ENCODE measurements around the gene PCNX1. TPM values are rescaled to one million over a fixed set of nuclear protein-coding genes. Genes with fewer than 3 reads are reported as not detected.
"Not testable (repeated sequence)": the region's sequence is repeated elsewhere in the genome, so short reads cannot be mapped to it uniquely, and the experiment has no call there.

Gene PCNX1
- total RNA-seq, 1 donor from 2014 or later: 46.5 TPM

DNA sequence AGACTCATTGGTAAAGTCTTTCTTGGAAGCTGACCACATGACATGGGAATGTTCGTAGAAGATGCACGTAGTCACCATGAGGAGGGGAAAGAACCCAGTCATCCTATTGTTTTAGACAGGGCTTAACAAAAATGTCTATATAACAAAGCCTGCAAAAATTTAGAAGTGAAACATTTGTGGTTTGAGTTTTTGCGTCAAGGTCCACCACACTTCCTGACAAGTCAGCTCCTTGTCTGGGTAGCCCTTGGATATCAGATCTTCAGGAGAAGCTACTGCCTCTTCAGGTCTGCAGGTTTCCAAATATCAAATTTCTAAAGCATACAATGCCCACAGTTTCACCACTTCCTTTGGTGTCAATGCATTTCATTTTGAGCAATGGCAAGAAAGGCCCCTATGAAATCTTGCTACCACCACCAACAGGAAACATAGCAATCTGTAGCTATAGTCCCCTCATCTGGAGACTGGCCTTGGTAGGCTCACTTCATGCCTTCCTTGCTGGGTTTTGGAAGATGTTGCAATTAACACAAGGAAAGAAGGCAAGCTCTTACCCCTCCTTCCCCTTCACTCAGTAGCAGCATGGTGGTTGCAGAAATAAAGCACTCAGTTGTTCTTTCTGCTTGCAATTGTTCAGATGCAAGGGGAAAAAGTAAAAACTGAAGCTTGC lies 235.2 kb downstream of the PCNX1 start:
- ATAC-seq (peak; percentile 48), DNase-seq (no peak)
- H3K36me3 ChIP-seq: no peaks in the 10 kb centered on the region
- intact Hi-C loops (cut with DNase I): no loop called here
- H3K27ac ChIP-seq: no peak overlapping the region
- H3K9me3 ChIP-seq: no peaks in the 10 kb centered on the region
- H3K27me3 ChIP-seq: no peaks in the 10 kb centered on the region
- no peak overlapping the region for H3K4me3 ChIP-seq
- peaks cover 2% of the 10 kb centered on the region for H3K4me1 ChIP-seq
- TF ChIP-seq, protein P1, sequence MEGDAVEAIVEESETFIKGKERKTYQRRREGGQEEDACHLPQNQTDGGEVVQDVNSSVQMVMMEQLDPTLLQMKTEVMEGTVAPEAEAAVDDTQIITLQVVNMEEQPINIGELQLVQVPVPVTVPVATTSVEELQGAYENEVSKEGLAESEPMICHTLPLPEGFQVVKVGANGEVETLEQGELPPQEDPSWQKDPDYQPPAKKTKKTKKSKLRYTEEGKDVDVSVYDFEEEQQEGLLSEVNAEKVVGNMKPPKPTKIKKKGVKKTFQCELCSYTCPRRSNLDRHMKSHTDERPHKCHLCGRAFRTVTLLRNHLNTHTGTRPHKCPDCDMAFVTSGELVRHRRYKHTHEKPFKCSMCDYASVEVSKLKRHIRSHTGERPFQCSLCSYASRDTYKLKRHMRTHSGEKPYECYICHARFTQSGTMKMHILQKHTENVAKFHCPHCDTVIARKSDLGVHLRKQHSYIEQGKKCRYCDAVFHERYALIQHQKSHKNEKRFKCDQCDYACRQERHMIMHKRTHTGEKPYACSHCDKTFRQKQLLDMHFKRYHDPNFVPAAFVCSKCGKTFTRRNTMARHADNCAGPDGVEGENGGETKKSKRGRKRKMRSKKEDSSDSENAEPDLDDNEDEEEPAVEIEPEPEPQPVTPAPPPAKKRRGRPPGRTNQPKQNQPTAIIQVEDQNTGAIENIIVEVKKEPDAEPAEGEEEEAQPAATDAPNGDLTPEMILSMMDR (IDR thresholded peaks at IDR 0.05): no peak

DNA sequence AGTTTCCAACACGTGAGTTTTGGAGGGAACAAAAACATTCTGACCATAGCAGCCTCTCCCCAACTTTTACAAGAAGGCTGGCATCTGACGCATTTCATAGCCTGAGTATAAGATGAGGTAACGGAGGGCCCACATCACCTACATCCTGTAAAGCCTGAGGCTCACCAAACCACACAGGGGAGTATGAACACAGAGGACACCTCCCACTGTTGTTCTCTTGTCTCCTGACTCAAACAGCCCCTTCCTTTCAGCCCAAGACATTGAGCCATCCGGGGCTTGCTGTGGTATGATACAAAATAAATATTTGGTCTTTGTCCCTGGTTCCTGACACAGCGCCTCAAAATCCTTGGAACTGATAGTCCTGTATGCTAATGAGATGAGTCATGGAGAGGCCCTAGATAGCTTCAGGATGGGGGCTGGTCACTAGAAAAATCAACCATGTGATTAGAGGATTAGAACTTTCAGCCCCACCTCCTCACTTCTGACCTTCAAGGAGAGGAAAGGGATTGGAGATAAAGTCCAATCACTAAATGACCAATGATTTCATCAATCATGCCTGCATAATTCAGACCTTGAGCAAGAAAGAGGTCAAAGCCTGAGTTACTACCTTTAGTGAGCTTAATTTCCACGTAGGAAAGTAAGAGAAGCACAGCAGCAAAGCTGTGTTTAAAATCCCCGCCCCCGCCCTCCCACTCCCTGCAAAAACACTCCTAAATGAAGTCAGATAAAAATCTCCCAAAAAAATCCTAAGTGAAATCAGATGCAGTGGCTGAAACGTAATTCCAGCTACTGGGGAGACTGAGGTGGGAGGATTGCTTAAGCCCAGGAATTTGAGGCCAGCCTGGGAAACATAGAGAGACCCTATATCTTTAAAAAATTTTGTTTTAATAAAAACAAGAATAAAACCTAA lies 236.4 kb downstream of the PCNX1 start:
- Histone ChIP-seq H3K4me3 (no peak overlapping the region), H3K4me1 (peaks cover 2% of the 10 kb centered on the region), H3K36me3 (no peaks in the 10 kb centered on the region), H3K27me3 (no peaks in the 10 kb centered on the region), H3K27ac (no peak overlapping the region), H3K9me3 (no peaks in the 10 kb centered on the region)
- intact Hi-C loops (cut with DNase I): no loop called here
- TF ChIP-seq, protein P1 (IDR thresholded peaks at IDR 0.05): no peak
- ATAC-seq (peak; percentile 15), DNase-seq (no peak)

GRCh38 chr14:71147335-71147734 lies 240.1 kb downstream of the PCNX1 start:
- intact Hi-C loops (cut with DNase I); H3K4me1 ChIP-seq; ATAC-seq; H3K27ac ChIP-seq; H3K4me3 ChIP-seq; DNase-seq; H3K27me3 ChIP-seq; H3K36me3 ChIP-seq; H3K9me3 ChIP-seq: not testable (repeated sequence)

GRCh38 chr14:71148627-71149026 lies 241.4 kb downstream of the PCNX1 start:
- H3K27ac ChIP-seq: no peak overlapping the region
- no peak for ATAC-seq
- intact Hi-C loops (cut with DNase I): no loop called here

DNA sequence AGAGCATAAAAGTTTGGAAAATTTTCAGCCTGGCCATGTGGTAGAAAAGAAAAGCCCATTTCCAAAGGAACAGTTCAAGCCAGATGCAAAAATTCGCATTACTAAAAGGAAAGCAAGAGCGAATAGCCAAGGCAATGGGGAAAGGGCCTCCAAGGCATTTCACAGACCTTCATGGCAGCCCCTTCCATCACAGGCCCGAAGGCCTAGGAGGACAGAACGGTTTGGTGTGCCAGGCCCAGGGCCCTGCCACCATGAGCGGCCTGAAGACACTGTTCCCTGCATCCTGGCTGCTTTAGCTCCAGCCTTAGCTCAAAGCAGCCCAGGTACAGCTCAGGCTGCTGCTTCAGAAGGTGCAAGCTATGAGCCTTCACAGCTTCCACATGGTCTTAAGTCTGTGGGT lies 243.5 kb downstream of the PCNX1 start:
- no peak for ATAC-seq

More at GRCh38 chr14:71148627-71149026, 241.4 kb downstream of the PCNX1 start:
- H3K36me3 ChIP-seq: no peaks in the 10 kb centered on the region
- TF ChIP-seq, protein P1 (IDR thresholded peaks at IDR 0.05): no peak
- H3K27me3 ChIP-seq: no peaks in the 10 kb centered on the region
- peaks cover 7% of the 10 kb centered on the region for H3K9me3 ChIP-seq
- H3K4me3 ChIP-seq: no peak overlapping the region
- no peaks in the 10 kb centered on the region for H3K4me1 ChIP-seq
- DNase-seq: no peak

More for the DNA sequence above, 243.5 kb downstream of the PCNX1 start:
- Histone ChIP-seq H3K27me3 (no peaks in the 10 kb centered on the region), H3K4me1 (no peaks in the 10 kb centered on the region), H3K4me3 (no peak overlapping the region), H3K36me3 (no peaks in the 10 kb centered on the region), H3K27ac (no peak overlapping the region), H3K9me3 (peaks cover 7% of the 10 kb centered on the region)
- TF ChIP-seq, protein P1 (IDR thresholded peaks at IDR 0.05): no peak
- intact Hi-C loops (cut with DNase I): no loop called here
- no peak for DNase-seq
